ENCODE results near the gene USP1. TPM values are rescaled to one million over a fixed set of nuclear protein-coding genes. Genes with fewer than 3 reads are reported as not detected.

The USP1 gene
- total RNA-seq, 1 experiment from 2014 or later, result 37.4 TPM

- Mint-ChIP-seq H3K27me3 (ENCODE audit: low read depth) (no peaks in the 10 kb centered on the region; the same call in 1 of the 2 replicates), H3K9me3 (peaks cover 3% of the 10 kb centered on the region; the same call in 1 of the 2 replicates), H3K27ac (no peak overlapping the region), H3K36me3 (no peaks in the 10 kb centered on the region), H3K4me1 (peaks cover 3% of the 10 kb centered on the region; the same call in 1 of the 2 replicates), H3K4me3 (no peak overlapping the region)
- ATAC-seq (no peak), DNase-seq (ENCODE audit: low spot score) (no peak)
- TF ChIP-seq ZBTB21 (CRISPR knock-in tag; IDR thresholded peaks at IDR 0.05; ENCODE audit: borderline replicate concordance) (no peak), ZNF121 (CRISPR knock-in tag; IDR thresholded peaks at IDR 0.05) (no peak), CREB1 (CRISPR knock-in tag; IDR thresholded peaks at IDR 0.05) (no peak), ZNF416 (CRISPR knock-in tag; IDR thresholded peaks at IDR 0.05) (no peak), CREM (CRISPR knock-in tag; IDR thresholded peaks at IDR 0.05) (no peak), ATF1 (CRISPR knock-in tag; IDR thresholded peaks at IDR 0.05) (no peak), NFYB (CRISPR knock-in tag; conservative IDR thresholded peaks at IDR 0.05; ENCODE audit: low read depth) (no peak), NFE2L1 (CRISPR knock-in tag; IDR thresholded peaks at IDR 0.05) (no peak), SP1 (CRISPR knock-in tag; conservative IDR thresholded peaks at IDR 0.05) (no peak), FOXP1 (CRISPR knock-in tag; IDR thresholded peaks at IDR 0.05; ENCODE audit: borderline replicate concordance) (no peak)
- ChIA-PET CTCF (no interaction called here), POLR2A (interaction anchor here (0.7 kb wide), 1 partner anchor 9 kb away, joined by 3 read pairs; no protein-coding TSS in a partner anchor)
These were observed 10.1 kb upstream of the USP1 start for GRCh38 chr1:62426794-62427193.

- Mint-ChIP-seq H3K4me3 (no peak overlapping the region), H3K27me3 (ENCODE audit: low read depth) (no peaks in the 10 kb centered on the region; the same call in 1 of the 2 replicates), H3K27ac (no peak overlapping the region), H3K4me1 (peaks cover 3% of the 10 kb centered on the region; the same call in 1 of the 2 replicates), H3K36me3 (no peaks in the 10 kb centered on the region), H3K9me3 (peaks cover 3% of the 10 kb centered on the region; the same call in 1 of the 2 replicates)
- DNase-seq (ENCODE audit: low spot score), result no peak
- POLR2A ChIA-PET, result no interaction called here
- ATAC-seq, result no peak
- CTCF ChIA-PET, result no interaction called here
- TF ChIP-seq, protein P1, sequence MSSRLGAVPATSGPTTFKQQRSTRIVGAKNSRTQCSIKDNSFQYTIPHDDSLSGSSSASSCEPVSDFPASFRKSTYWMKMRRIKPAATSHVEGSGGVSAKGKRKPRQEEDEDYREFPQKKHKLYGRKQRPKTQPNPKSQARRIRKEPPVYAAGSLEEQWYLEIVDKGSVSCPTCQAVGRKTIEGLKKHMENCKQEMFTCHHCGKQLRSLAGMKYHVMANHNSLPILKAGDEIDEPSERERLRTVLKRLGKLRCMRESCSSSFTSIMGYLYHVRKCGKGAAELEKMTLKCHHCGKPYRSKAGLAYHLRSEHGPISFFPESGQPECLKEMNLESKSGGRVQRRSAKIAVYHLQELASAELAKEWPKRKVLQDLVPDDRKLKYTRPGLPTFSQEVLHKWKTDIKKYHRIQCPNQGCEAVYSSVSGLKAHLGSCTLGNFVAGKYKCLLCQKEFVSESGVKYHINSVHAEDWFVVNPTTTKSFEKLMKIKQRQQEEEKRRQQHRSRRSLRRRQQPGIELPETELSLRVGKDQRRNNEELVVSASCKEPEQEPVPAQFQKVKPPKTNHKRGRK (CRISPR knock-in tag; IDR thresholded peaks at IDR 0.05; ENCODE audit: borderline replicate concordance), result no peak
- TF ChIP-seq RELA (CRISPR knock-in tag; IDR thresholded peaks at IDR 0.05; ENCODE audit: borderline replicate concordance) (no peak), CDX4 (CRISPR knock-in tag; IDR thresholded peaks at IDR 0.05; ENCODE audit: borderline replicate concordance) (no peak), ZBTB21 (CRISPR knock-in tag; IDR thresholded peaks at IDR 0.05; ENCODE audit: borderline replicate concordance) (no peak), ZMAT4 (CRISPR knock-in tag; IDR thresholded peaks at IDR 0.05) (no peak), ZNF232 (CRISPR knock-in tag; IDR thresholded peaks at IDR 0.05) (no peak), IRF1 (CRISPR knock-in tag; IDR thresholded peaks at IDR 0.05) (no peak), E2F1 (CRISPR knock-in tag; IDR thresholded peaks at IDR 0.05) (no peak), JAZF1 (CRISPR knock-in tag; IDR thresholded peaks at IDR 0.05) (no peak), AFF4 (CRISPR knock-in tag; IDR thresholded peaks at IDR 0.05; ENCODE audit: borderline replicate concordance) (no peak)
- TF ChIP-seq, protein P2, sequence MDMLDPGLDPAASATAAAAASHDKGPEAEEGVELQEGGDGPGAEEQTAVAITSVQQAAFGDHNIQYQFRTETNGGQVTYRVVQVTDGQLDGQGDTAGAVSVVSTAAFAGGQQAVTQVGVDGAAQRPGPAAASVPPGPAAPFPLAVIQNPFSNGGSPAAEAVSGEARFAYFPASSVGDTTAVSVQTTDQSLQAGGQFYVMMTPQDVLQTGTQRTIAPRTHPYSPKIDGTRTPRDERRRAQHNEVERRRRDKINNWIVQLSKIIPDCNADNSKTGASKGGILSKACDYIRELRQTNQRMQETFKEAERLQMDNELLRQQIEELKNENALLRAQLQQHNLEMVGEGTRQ (CRISPR knock-in tag; IDR thresholded peaks at IDR 0.05), result no peak
- TF ChIP-seq, protein P3, sequence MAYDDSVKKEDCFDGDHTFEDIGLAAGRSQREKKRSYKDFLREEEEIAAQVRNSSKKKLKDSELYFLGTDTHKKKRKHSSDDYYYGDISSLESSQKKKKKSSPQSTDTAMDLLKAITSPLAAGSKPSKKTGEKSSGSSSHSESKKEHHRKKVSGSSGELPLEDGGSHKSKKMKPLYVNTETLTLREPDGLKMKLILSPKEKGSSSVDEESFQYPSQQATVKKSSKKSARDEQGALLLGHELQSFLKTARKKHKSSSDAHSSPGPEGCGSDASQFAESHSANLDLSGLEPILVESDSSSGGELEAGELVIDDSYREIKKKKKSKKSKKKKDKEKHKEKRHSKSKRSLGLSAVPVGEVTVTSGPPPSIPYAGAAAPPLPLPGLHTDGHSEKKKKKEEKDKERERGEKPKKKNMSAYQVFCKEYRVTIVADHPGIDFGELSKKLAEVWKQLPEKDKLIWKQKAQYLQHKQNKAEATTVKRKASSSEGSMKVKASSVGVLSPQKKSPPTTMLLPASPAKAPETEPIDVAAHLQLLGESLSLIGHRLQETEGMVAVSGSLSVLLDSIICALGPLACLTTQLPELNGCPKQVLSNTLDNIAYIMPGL (CRISPR knock-in tag; IDR thresholded peaks at IDR 0.05), result no peak
These were observed 8.5 kb upstream of the USP1 start for GRCh38 chr1:62428351-62428750.

All from WTC11 (cell line).